HG02588 (cell line): ENCODE results near the gene RAD9A.

Source experiments
- ATAC-seq: cut with Tn5 transposase; IDR thresholded peaks from one replicate; pipeline ENCODE4 v1.9.1; 2021; ENCODE audit warnings: mild to moderate bottlenecking, moderate library complexity; ENCODE audit not compliant: unreplicated experiment

RAD9A gene

DNA sequence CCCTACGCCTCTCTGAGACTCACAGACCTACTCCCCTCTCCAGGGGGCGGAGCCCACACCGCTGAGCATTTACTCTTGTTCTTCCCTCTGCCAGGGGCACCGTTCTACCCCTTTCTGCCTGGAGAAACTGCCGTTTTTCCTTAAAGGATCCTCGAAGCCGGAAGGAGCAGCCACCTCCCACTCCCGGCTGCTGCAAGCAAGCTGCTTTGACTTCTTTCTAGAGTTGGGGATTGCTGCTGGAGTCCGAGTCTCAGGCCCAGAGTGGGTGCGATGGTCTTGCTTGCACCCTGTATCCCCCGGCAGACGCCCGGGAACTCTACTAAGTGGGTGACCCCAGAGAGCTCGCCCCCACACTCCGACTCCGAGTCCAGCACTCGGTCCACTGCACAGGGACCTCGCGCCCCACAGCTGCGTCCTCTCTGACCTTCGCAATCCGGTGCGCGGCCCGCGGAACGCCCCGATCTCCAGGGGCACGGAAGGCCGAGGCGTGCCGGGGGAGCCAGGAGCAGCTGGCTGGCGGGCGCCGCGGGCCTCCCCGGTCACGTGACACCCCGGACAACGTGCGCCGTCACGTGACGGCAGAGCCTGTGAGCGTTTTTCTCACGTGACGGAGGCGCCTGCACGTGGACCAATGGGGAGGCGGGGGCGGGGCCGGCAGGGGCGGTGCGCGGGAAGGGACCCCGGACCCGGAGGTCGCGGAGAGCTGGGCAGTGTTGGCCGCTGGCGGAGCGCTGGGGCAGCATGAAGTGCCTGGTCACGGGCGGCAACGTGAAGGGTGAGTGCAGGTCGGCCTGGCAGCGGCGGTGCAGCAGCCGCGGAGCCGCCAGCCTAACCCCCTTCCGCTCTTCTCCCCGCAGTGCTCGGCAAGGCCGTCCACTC lies at the start of gene RAD9A:
Gene RAD9A (plus strand): TSS at position 683 of the 879 bp plus-strand sequence. CDS start 59 bp downstream, at position 742.
- peak; percentile 58 for ATAC-seq

GRCh38 chr11:67344264-67344663 lies 47.5 kb upstream of the RAD9A start:
- no peak for ATAC-seq

- ATAC-seq = no peak
These were observed 46.4 kb upstream of the RAD9A start for GRCh38 chr11:67345247-67345919.

DNA sequence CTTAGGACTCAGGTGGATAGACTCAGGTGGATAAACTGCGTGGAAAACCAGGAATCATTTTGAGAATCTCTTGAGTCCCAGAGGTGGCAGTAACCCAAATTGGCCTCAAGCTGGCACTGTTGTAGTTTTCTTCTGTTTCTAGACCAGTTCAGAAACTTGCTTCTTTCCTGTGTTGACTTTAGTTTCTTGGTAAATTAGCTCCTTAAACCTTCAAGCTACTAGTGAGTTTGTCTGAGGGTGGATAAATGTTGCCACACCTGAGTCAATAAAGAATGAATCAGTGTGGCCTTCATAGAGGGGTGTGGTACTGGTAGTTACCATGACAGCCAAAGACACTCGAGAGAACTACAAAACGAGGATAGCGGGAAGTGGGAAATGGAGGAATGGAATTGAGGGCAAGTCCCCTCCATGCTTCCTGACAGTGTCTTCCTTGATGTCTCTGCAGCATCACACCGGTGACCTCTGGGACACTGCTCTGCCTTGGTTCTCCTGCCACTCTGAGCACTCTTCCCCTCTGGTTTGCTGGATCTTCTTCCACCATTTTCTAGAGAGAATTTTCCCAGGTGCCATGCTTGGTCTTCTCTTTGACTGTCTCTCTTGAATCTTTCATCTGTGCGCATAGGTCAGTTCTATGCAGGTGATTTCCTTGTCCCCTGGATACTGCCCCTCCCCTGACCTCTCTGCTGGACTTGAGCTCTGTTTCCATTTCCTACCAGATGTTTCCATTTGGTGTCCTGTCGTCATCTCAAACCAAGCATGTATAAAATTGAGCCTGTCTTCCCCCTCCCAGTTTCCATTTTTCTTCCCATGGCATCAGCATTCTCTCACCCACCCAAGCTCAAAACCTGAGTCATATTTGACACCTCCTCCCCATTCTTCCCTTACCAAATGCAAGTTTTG lies 45.6 kb upstream of the RAD9A start:
- ATAC-seq = no peak

GRCh38 chr11:67347964-67348749 lies 43.6 kb upstream of the RAD9A start:
- no peak for ATAC-seq

- no peak for ATAC-seq
These were observed 42.8 kb upstream of the RAD9A start for GRCh38 chr11:67349036-67349435.

DNA sequence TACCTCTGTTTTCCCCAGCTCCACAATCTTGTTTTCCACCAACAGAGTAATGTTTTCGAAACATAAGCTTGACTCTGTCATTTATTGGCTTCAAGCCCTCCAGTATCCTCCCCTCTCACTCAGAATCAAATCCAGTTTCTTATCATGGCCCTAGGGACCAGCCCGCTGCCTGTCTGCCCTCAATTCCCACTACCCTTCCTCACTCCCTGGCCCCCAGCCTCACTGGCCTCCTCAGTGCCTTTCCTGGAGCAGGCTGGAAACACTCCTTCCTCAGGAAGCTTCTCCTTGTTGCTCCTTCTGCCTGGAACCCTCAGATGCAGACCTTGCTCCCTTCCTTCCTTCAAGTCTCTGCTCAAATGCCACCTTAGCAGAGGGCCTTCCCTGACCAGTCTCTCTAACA lies 42.3 kb upstream of the RAD9A start:
- ATAC-seq = no peak

- ATAC-seq = no peak
These were observed 41.8 kb upstream of the RAD9A start for GRCh38 chr11:67349928-67350465.

GRCh38 chr11:67351275-67352005 lies 40.3 kb upstream of the RAD9A start:
- ATAC-seq = no peak

GRCh38 chr11:67352546-67353316 lies 39.1 kb upstream of the RAD9A start:
- ATAC-seq = peak; percentile 8

DNA sequence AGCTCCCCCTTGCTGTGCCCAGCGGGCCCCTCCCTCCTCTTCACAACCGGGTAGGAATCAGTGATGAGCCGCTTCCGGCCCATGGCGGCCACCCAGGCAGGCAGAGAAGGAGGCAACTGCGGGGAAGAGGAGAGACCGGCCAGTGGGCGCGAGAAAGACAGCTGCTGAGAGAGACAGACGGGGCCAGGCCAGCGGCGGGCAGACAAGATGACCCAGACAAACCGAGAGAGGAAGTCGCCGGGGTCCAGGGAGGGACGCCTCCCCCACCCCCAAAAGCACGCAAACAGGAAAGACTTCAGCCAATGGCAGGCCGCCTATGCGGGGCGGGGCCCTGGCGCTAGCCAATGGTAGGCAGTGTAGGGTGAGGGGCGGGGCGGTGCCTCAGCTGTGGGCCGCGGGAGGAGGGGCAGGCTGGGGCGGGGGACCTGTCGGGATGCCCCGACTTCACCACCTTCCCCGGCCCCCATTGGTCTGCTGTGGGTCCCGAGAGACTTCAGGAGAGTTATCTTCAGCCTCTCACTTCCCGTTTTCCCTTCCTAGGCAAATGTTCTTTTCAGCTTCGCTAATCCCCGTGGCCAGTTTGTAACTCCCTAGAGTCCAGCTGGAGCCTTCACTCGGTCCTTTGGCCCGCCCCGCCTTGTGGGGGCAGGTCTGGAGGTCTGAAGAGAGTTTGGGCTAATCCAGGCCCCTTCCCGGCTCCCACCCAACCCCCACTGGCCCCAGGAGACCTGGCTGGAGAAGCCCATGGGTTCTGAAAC lies 38.3 kb upstream of the RAD9A start, which contains the start of gene POLD4:
Gene POLD4 (minus strand): TSS at position 230 of the 758 bp plus-strand sequence. CDS start 147 bp downstream, at position 83.
- ATAC-seq = peak; percentile 76

- ATAC-seq = no peak
These were observed 37.4 kb upstream of the RAD9A start for GRCh38 chr11:67354075-67355022.

DNA sequence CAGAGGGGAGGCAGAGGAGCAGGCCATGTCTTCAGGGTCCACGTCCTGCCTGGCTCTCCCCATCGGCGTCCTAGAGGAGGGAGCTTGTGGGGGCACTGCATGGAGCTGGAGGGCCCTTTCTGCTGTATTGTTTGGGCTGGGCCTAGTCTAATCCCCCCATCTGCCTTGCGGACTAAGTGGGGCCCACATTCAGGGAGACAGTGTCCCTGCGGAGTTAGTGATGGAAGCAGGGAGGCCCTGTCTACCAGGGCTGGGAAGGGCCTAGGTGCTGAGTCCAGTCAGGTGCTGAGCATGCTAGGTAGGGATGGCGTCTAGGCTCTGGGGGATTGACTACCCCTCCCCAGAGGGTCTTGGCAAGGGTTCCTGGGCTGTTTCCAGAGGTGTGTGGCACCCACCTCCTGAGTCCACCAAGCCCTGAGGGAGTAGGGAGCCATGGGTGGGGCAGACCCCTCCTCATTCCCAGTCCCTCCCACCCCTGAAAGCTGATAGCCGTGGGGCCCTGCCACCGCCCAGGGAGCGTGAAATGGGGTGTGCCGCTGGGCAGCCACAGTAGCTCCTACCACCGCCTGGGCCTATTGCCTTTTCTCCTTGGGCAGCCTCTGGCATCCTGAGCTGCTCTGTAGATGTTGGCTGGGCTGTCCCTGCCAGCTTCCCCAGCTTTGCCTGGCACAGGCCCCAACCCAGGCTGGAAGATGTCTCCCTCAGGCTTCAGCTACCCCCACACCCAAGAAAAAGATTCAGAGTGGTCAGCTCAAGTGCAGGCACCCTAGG lies 36.6 kb upstream of the RAD9A start:
- ATAC-seq = no peak

GRCh38 chr11:67355794-67356386 lies 35.9 kb upstream of the RAD9A start:
- ATAC-seq = no peak

DNA sequence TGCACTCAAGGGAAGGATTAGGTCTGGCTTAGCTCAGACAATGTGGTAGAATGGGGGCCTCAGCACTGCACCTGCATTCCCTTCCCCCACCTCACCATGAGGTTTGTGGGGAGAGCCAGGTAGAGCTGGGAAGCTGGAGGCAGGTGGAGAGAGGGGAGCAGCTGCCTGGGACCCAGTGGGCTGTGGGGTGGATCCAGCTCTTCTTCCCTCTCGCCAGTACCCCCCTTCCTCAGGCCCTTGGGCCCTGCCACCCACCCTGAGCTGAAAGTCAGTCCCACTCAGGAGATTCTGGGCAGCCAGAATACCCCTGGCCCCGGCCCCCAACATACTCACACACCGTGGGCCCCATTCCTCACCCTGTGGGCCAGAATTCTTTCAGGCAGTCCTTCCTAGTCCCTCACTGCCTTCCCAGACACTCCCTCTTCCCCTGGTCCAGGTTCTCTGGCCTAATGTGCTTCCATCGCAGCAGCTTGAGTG lies 35.4 kb upstream of the RAD9A start:
- no peak for ATAC-seq
